Uterus (tissue), 4 donors: ENCODE data around the gene ZBTB20. TPM values are rescaled to one million over a fixed set of nuclear protein-coding genes. Genes with fewer than 3 reads are reported as not detected.

Experiments used
- DNase-seq, 2 donors: peaks; one replicate each; pipeline ENCODE4 v3.0.0-alpha.2; 2019 to 2020
- H3K27ac ChIP-seq, 2 donors: fragments of 200-600 bp; sonication (generic); 1 replicate in 1 of 2; 2 replicates in 1 of 2; pipeline ENCODE4 v1.5.1; 2016 to 2018
- H3K27me3 ChIP-seq, 2 donors: fragments of 200-600 bp; sonication (generic); one replicate each; pipeline ENCODE4 v1.5.1; 2018 to 2019; ENCODE audit warnings: control low read depth in 1 of 2
- H3K36me3 ChIP-seq, 2 donors: fragments of 200-600 bp; sonication (generic); one replicate each; pipeline ENCODE4 v1.5.1; 2019; ENCODE audit warnings: control low read depth in 1 of 2
- H3K4me1 ChIP-seq, 2 donors: fragments of 200-600 bp; sonication (generic); one replicate each; pipeline ENCODE4 v1.5.1; 2018 to 2019; ENCODE audit warnings: control low read depth in 1 of 2
- H3K4me3 ChIP-seq, 2 donors: fragments of 200-600 bp; sonication (generic); 1 replicate in 1 of 2; 2 replicates in 1 of 2; pipeline ENCODE4 v1.5.1; 2018 to 2019; ENCODE audit warnings: mild to moderate bottlenecking in 1 of 2
- H3K9me3 ChIP-seq, 2 donors: fragments of 200-600 bp; sonication (generic); one replicate each; pipeline ENCODE4 v1.5.1; 2019; ENCODE audit warnings: control low read depth in 1 of 2
- CTCF ChIP-seq, 4 experiments: fragments of 200-600 bp in 2 of 4; fragments of 450-650 bp in 2 of 4; sonication (generic) in 2 of 4; IDR thresholded peaks; one replicate each; pipeline ENCODE4 v1.5.1; 2016 to 2019; ENCODE audit warnings: antibody characterized with exemption in 4 of 4, mild to moderate bottlenecking in 2 of 4, moderate library complexity in 1 of 4
- POLR2A ChIP-seq, 2 donors: fragments of 450-650 bp; IDR thresholded peaks; one replicate each; pipeline ENCODE4 v1.6.1; 2016; ENCODE audit warnings: antibody characterized with exemption in 2 of 2, mild to moderate bottlenecking in 1 of 2, moderate library complexity in 1 of 2
- intact Hi-C: fragments of 100-400 bp; cut with DNase I; formaldehyde crosslinking; loops from one replicate; pipeline ENCODE4 v1.15.1; 2023; ENCODE audit warnings: low total_unique reads
- total RNA-seq, 4 donors: library from RNA; depleted of rRNA in 3 of 4; stranded (reverse); fragments of >200 nt in 3 of 4; gene quantifications; one replicate each; pipeline versions ENCODE4 v1.1.0 to v1.2.4, GENCODE V29; 2014 to 2023
- donor health status: DM: yes; HTN: yes; CAD: no.

Gene ZBTB20
- total RNA-seq, 4 donors from 2014 or later, result 35.6 to 157 (median 85.1) TPM

DNA sequence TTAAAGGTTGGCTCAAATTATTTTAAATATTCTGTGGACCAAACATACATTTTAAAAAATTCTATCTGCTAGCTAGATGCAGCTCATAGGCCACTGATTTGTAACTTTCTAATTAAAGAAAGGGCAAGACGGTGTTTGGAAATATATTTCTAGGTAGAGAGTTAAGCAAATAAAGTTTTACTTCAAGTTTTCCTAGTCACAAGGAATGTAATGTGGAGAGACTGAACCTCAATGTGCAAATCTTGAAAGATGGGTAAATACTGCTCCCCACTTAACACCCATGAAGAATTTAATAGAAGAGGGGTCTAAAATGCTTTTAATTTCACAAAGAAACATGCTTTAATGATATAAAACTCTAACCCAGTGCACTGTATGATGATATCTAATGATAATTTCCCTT lies 678.0 kb downstream of the ZBTB20 start:
- Histone ChIP-seq H3K4me1 (no peaks in the 10 kb centered on the region), H3K4me3 (no peak overlapping the region), H3K27me3 (no peaks in the 10 kb centered on the region), H3K9me3 (no peaks in the 10 kb centered on the region), H3K36me3 (no peaks in the 10 kb centered on the region), H3K27ac (no peak overlapping the region)
- no peak for DNase-seq
- TF ChIP-seq CTCF (IDR thresholded peaks at IDR 0.05) (no peak), POLR2A (IDR thresholded peaks at IDR 0.05) (no peak)
- intact Hi-C loops, result no loop called here

GRCh38 chr3:114466816-114467215 lies 680.3 kb downstream of the ZBTB20 start:
- Histone ChIP-seq H3K27me3 (no peaks in the 10 kb centered on the region), H3K27ac (no peak overlapping the region), H3K9me3 (no peaks in the 10 kb centered on the region), H3K4me1 (no peaks in the 10 kb centered on the region), H3K4me3 (no peak overlapping the region), H3K36me3 (no peaks in the 10 kb centered on the region)
- TF ChIP-seq POLR2A (IDR thresholded peaks at IDR 0.05) (no peak), CTCF (IDR thresholded peaks at IDR 0.05) (no peak)
- intact Hi-C loops, result no loop called here
- no peak for DNase-seq

DNA sequence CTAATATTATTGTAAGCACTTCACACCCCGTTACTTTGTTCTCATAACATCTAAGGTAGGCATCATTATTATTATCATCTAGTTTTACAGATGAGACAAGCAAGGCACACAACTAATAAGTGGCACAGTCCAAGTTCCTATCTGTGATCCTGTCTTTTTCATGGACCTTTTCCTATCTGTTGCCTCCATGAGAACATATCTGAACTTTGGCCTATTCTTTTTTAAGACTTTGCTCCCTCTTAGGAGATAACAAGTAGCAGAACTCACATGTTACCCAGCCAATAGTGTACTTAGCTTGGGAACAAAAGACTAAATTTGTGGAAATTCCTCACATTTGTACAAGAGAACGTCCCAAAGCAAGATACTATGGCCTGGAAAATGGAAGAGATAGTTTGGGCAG lies 680.8 kb downstream of the ZBTB20 start:
- no peaks in the 10 kb centered on the region for H3K9me3 ChIP-seq
- intact Hi-C loops, result no loop called here
- H3K36me3 ChIP-seq, result no peaks in the 10 kb centered on the region
- no peaks in the 10 kb centered on the region for H3K4me1 ChIP-seq
- no peak for DNase-seq
- no peak overlapping the region for H3K4me3 ChIP-seq
- no peak overlapping the region for H3K27ac ChIP-seq
- TF ChIP-seq POLR2A (IDR thresholded peaks at IDR 0.05) (no peak), CTCF (IDR thresholded peaks at IDR 0.05) (no peak)
- H3K27me3 ChIP-seq, result no peaks in the 10 kb centered on the region

GRCh38 chr3:114464548-114464947 lies 682.5 kb downstream of the ZBTB20 start:
- Histone ChIP-seq H3K4me1 (no peaks in the 10 kb centered on the region), H3K4me3 (no peak overlapping the region), H3K27ac (no peak overlapping the region), H3K27me3 (no peaks in the 10 kb centered on the region), H3K9me3 (no peaks in the 10 kb centered on the region), H3K36me3 (no peaks in the 10 kb centered on the region)
- intact Hi-C loops, result no loop called here
- DNase-seq, result no peak
- TF ChIP-seq POLR2A (IDR thresholded peaks at IDR 0.05) (no peak), CTCF (IDR thresholded peaks at IDR 0.05) (no peak)

GRCh38 chr3:114462750-114463149 lies 684.3 kb downstream of the ZBTB20 start:
- TF ChIP-seq CTCF (IDR thresholded peaks at IDR 0.05) (no peak), POLR2A (IDR thresholded peaks at IDR 0.05) (no peak)
- Histone ChIP-seq H3K4me3 (no peak overlapping the region), H3K27ac (no peak overlapping the region), H3K27me3 (no peaks in the 10 kb centered on the region), H3K4me1 (no peaks in the 10 kb centered on the region), H3K36me3 (no peaks in the 10 kb centered on the region), H3K9me3 (no peaks in the 10 kb centered on the region)
- no peak for DNase-seq
- intact Hi-C loops, result no loop called here
